NCI-H446 (cell line): ENCODE data around the gene AQP3.
"Not testable (repeated sequence)": the region's sequence is repeated elsewhere in the genome, so short reads cannot be mapped to it uniquely, and the experiment has no call there.

Source experiments
- DNase-seq, 2 experiments: peaks; one replicate each; lab custom pipeline; 2025; lab: John Stamatoyannopoulos, UW

Gene AQP3

DNA sequence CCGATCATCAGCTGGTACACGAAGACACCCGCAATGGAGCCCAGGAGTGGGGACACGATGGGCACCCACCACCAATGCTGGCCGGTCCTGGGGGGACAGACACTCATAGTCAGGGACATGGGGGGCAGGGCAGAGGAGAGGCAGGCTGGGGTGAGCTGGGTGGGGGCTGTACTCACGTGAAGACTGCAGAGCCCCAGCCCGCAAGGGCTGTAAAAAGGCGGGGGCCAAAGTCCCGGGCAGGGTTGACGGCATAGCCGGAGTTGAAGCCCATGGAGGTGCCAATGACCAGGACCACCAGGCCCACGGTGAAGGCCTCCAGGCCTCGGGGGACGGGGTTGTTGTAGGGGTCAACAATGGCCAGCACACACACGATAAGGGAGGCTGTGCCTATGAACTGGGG, 5.3 kb downstream of the AQP3 start:
- no peak for DNase-seq

DNA sequence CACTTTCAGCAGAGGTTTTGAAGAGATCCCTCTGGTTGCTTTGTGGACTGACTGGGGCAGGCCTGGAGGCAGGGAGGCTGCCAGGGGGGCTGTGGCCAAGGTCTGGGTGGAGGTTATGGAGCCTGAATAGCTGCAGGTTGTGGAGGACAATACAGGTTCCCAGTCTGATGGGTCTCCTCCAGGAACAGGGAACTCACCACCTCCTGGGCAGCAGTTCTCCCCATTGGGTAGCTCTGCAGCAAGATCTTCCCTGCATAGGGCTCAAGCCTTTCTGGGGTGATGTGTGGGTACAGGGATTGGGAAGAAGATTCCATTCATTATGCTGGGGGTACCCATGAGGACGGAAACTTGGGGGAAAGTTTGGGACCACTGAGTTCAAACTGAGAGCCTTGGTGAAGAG, 6.8 kb downstream of the AQP3 start:
- DNase-seq: no peak

DNA sequence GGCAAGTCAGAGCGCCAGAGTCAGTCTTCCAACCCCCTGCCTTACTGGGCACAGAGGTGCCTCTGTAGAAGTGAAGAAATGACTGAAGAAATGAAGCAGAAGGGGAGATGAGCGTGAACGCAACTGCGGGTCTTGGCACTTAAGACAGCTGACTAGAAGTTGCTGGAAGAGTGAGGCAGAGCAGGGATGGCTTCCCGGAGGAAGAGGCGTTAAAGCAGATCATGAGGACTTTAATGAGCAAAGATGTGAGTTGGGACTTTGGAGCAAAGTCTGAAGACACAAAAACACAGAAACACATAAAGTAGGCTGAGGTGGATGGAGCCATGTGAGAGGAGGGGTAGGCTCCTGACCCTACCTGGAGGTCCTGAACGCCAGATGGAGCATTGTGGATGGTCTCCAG, 7.2 kb downstream of the AQP3 start:
- DNase-seq: no peak

DNA sequence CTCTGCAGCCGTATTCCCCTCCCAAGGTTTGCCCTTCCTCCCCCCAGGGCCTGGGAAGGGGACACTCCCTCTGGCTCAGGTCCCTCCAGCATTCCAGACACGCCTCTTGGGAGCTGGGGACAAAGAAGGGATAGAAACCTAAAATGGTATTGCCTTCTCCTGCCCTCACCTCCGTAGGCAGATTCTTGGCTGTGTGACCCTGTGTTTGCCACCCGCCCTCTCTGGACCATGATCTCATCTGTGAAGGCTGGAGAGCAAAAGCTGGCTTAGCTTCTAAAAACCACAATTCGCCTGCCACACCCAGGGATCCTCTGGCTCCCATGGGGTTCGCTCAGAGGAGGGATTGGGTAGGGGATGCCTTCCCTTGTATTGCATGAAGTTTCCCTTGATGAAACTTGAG, 7.7 kb downstream of the AQP3 start:
- no peak for DNase-seq

DNA sequence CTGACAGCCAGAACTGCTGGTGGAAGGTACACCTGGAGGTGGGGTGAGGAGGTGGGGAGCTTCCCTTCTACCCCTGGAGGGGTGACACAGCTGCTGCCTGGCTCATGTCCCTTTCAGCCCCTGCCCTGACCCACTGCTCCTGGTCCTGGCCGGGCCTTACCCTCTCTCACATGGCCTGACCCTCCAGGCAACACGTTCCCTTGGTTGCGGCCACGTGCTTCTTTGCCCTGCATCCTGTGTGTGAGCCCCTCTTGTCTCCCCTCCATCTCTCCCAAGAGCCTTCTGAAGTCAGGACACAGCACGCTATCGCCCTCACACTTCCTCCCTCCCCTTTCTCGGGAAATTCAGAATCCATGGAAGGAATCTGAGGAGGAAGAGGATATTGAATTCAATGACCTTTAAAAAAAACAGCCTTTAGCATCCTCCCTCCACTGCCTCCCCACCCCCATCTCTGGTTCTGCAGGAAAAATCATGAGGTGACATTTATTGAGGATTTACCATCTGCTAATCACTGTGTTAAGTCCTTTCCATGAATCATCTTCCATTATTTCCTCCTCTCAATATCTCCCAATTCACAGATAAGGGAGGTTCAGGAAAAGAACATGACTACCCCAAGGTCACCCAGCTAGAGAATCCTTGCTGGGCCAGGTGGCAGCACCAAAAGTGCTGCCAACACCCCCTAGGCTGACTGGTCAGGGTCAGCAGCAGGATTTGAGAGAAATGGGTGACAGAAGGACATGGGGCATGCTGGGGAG, 8.3 kb downstream of the AQP3 start:
- no peak for DNase-seq

DNA sequence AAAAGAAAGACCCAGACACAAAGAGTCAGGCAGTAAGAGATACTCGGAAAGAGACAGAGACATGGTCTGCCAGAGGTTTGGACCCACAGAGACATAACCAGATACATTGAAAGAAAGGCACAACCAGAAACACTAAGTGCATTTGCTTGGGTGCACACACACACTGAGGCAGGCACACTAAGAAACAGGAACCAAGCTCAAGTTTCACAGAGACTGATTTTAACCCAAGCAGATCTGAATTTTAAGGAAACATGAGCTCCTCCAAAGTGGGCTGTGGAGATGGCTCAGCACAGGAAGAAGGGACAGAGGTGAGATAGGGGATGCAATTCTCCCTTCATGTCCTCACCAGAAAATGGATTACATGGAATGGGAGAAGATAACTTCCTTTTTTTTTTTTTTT, 9.5 kb downstream of the AQP3 start:
- DNase-seq: no peak

DNA sequence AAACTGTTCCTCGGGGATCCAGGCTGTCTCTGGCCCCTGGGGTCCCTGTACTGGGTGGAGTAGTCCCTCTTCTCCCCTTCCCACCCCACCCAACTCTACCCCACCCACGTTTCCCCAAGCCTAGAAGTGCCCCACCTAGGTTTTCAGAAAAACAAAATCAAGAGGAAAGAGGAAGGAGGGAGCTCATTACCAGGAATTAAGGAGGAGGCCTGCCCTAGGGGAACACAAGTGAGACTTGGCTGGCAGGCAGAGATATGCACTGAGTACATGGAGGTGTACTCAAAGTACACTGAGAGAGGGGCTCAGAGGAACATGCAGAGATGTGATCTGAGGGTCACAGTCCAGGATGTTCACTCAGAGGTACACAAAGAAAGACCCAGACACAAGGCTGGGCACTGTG, 10.2 kb downstream of the AQP3 start:
- no peak for DNase-seq

DNA sequence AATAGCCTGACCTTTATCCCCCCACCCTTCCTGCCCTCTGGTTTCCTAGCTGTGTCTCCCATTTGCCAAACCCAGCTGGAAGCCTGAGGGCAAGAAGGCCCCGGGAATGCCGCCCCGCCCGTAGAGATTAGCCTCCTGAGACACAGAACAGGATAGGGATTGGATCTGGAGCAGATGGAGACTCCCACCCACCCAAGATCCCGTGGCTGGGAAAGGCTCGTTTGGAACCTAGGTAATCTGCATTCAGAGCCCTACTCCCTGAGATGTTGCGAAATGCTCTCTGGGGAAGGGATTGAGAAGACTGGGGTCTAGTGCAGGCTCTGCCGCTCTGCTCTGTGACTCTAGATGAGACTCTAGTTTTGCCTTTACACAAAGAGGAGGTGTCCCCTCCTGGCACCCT, 10.9 kb downstream of the AQP3 start:
- DNase-seq: no peak

DNA sequence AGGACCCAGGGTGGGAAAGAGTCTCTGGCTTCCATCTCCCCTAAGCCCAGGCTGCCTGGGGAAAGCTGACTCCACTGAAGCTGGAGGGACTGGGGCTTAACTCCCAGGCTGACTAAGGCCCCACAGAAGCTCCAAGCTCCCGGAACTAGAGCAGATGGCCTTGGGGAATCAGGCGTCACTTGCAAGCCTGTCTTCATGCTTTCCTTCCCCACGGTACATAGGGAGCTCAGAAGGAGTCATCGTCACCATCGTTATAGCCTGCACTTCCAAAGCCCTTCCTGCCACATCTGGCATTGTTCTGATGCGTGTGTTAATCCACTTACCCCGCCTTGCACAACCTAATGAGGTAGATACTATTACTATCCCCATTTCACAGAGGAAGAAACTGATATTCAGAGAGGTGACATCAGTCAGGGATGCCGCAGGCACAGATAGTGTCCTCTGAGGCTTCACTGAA, 11.5 kb downstream of the AQP3 start:
- no peak for DNase-seq

DNA sequence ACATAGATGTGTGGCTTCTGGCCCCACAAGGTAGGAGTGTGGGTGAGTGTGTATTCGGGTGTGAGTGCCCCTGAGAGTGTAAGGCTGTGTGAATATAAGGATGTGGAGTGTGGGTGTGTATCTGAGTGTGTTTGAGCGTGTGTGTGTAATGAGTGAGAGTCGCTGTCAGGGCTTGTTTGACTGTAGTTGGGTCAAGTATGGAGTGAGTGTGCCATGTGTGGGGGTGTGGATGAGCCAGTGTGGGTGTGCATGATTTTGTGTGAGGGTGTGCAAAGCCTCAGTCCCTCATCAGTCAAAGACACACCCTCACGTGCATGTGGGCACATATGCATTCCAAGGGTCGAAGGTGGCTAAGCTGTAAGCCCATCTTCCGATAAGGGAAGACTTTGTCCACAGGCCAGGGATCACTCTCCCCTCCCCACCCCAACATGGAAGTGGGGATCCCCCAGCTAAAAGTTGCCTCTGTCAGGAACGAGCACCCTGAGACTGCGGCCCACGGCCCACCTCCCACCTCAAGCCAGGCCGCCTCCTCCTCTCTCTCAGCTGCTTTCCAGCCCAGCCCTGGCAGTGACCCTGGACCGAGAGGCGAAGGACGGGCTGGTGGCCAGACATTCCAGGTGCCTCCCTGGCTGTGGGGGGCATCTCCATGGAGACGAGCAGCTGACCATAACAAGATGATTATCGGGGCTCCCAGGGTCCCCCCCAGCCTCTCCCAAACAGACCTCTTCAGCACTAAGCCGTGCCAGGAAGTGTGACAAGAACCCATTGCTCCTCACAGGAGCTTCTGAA, 12.9 kb downstream of the AQP3 start:
- no peak for DNase-seq

DNA sequence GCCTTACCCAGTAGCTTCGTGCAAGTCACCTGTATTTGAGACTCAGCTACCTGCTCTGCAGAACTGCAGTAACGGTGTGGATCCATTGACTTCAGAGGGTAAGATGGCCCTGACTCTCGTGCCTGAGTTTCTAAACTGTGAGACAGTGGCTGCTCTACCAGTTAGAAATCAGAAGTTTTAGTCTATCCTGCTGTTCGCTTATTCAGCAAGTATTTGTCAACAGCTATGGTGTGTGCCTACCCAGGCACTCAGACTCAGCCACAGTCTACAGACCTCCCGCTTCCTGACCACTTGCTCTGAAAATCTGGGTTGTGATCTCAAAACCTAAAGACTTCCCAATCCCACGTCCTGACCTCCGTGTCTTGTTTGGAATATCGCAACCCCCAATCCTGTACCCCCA, 13.5 kb downstream of the AQP3 start:
- no peak for DNase-seq

DNA sequence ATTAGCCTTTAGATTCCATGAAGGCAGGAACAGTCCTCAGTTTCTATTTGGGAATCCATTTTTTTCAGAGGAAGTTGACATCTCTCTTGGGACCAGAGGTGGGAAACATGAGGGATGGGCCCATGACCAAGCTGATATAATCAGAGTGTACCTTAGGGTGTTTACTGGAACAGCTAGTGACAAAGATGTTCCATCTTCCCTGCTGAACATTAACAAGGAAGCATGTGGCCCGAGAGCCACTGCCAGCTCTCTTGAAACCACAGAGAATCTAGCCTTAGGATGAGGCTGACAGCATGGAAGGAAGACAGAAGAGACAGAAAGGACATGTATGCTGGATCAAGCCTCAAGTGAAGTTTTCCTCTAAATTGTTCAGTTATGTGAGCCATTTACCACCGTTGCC, 16.0 kb downstream of the AQP3 start:
- DNase-seq: no peak

DNA sequence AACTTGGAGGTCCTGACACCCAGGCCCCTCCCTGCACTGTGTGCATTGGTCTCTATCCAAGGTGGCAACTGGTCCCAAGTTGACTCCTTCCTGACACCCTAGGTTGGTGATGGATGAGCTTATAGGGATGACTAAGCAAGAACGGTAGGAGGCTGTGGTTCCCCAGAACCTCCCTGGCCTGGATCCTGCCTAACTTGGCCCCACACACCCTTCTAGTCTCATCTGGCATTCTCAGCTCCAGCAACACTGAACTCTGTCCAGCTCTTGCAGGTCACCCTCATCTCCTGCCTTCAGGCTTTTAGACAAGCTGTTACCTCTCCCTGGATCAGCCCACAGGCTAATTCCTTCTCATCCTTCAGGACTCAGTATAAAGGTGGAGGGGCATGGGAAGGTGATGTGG, 16.5 kb downstream of the AQP3 start:
- no peak for DNase-seq

DNA sequence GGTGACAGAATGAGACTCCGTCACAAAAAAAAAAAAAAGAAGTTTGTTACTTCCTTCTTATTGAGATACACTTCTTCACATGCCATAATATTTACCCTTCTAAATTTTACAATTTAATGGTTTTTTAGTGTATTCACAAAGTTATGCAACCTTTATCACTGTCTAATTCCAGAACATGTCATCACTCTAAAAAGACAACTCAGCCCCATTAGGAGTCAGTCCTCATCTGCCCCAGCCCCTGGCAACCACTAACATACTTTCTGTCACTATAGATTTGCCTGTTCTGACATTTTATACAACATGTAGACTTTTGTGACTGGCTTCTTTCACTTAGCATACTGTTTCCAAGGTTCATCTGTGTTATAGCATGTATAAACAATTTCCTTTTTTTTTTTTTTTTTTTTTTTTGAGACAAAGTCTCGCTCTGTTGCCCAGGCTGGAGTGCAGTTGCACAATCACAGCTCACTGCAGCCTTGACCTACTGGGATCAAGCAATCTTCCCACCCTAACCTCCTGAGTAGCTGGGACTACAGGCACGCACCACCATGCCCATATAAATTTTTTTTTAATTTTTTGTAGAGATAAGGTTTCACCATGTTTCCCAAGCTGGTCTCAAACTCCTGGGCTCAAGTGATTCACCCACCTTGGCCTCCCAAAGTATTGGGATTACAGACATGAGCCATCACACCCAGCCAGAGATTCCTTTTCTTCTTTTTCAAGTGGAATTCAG, 18.0 kb downstream of the AQP3 start:
- DNase-seq: no peak

DNA sequence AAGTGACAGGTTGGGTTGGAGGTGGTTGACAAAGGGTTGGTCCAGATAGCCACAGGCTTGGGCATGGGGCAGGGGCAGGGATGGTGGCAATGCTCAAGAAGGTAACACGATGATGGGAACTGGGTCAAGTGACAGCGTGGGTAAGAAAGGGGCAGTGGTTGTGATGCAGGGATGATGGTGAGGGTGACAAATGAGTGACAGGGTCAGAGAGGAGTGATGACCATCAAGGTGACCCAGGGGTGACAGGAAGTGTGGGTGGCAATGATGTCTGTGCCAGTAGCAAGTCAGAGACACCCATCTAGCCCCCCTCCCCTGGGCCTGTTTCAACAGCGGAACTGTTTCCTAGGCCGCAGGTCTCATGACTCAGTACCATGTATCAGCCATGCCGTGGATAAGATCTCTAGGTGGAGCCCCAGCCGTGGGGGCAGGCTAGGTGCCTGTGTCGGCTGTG, 20.5 kb downstream of the AQP3 start:
- DNase-seq: no peak

DNA sequence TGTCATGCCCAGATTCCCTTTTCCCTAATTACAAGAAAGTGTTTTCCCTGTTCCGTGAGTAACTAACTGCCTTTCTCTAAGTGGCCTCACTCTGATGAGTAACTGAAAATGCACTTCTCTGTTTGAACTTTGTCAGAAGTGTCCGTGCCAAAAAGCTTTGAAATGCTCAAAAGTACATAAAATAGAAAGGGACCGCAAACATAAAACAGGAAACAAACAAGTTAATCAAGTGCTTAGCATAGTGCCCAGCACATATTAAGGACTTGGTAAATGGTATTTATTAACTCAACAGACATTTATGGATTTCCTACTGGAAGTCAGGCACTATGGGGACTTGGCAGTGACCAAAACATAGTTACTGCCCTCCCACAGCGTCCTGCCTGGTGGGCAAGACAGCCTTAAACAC, 22.3 kb downstream of the AQP3 start:
- no peak for DNase-seq

DNA sequence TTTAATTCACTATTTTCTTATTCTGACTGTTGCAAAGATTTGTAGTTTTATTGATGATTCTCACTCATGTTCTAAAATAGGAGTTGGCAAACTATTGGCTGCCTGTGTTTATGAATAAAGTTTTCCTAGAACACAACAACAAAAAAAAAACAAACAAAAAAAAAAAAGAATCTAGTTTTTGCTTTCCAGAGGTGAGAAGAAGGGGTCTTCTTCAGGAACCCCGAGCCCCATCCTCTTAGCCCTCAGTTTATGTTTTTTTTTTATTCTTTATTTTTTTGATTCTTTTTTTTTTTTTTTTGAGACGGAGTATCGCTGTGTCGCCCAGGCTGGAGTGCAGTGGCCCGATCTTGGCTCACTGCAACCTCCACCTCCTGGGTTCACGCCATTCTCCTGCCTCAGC, 22.9 kb downstream of the AQP3 start:
- not testable (repeated sequence) for DNase-seq

DNA sequence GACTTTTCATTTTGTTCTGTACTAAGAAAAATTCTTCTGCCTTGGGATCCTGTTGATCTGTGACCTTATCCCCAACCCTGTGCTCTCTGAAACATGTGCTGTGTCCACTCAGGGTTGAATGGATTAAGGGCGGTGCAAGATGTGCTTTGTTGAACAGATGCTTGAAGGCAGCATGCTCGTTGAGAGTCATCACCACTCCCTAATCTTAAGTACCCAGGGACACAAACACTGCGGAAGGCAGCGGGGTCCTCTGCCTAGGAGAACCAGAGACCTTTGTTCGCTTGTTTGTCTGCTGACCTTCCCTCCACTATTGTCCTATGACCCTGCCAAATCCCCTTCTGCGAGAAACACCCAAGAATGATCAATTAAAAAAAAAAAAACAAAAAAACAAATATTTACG, 23.4 kb downstream of the AQP3 start:
- not testable (repeated sequence) for DNase-seq

DNA sequence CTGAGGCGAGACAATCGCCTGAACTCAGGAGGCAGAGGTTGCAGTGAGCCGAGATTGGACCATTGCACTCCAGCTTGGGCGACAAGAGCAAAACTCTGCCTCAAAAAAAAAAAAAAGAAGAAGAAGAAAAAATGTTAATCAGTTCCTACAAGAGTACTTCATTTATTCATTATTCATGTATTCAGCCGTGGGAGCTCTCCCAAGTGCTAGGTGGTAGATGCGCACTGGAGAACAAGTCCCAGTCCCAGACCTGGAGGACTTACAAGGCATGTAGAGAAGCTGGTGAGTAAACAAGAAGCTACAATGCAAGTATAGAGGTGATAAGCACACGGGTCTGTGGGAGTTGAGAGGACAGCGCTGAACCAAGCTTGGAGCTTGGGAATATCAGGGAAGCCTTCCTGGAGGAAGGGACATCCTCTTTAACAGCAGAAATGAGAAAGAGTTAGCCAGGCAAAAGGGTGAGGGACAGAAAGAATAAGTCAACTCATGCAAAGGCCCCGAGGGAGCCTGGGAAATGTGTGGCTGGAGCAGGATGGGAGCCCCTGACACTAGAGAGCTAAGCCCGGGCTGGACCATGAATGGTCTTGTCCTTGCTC, 27.6 kb downstream of the AQP3 start:
- no peak for DNase-seq

DNA sequence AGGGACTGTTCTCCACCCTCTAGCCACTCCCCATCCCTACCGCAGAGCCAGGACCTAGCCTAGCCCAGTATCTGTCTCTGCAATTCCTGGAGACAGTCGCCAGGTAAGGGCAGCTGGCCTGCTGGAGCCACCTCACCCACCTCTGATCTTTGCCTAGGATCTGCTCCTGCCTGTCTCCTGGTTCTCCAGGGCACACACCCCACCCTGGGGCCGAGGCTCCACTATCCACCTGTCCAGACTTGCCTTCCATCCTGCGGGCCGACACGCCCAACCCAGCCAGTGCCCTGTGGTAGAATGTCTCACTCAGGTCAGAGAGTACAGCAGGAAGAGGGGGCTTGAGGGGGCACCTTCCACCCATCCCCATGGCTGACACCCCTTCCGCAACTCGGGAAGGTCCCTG, 29.3 kb downstream of the AQP3 start:
- no peak for DNase-seq

DNA sequence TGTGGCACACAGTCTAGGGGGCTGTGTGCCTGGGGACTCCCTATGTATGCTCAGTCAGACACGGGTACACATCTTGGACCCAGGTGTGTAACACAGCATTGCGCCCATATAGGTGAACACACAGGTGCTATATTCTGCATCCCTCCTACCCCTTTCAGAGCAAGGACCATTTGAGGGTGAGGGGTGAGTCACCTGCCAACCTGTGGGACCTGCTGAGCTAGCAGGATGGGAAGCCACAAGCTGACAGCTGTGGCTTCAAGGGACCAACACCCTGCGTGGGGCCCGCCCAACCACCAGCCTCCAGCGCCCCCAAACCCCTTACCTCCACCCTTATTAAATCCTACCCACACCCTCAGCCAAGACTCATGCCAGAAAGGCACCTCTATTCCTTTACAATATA, 30.4 kb downstream of the AQP3 start:
- no peak for DNase-seq

DNA sequence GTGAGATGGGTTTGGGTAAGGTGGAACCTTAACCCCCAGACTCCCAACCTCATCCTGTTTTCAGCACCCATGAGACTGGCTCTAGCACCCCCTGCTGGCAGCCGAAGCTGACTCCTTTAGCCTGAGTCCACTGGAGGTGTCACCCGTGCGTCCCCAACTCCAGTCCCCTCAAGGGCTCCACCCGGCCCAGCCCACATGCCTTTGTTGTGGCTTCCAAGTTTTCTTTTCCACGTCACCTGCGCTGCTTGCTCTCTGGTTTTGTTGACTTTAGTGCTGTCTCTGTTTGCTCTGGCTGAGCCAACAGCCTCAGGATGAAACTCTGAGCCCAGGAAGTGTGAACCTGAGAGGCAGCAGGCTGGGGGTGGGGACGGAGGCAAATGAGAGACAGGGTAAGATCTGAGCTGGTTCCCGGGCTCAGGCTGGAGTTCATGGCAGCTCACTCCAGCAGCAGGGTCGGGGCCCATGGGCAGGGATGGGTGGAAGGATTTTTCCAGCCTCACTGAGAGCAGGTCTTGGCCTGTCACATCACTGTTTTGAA, 31.8 kb downstream of the AQP3 start:
- peak in 1 of 2 experiments; percentile 46 for DNase-seq
